K562 (cell line): ENCODE results near the gene ZNF2. TPM values are rescaled to one million over a fixed set of nuclear protein-coding genes. Genes with fewer than 3 reads are reported as not detected.
A peak's percentile ranks its signal among the peaks of the same experiment; 100 is the strongest.

Source experiments
- CHCHD3 ChIP-seq: fragments of 250-450 bp; sonication (Bioruptor Pico); IDR thresholded peaks from 2 replicates; pipeline ENCODE4 v2.1.2; 2022; ENCODE audit warnings: mild to moderate bottlenecking
- ERF ChIP-seq: fragments of 450-650 bp; formaldehyde crosslinking; IDR thresholded peaks from 2 replicates; pipeline ENCODE4 v1.4.0; 2020; ENCODE audit warnings: mild to moderate bottlenecking, mixed read lengths
- HMG20B ChIP-seq: fragments of 250-450 bp; sonication (Bioruptor Pico); IDR thresholded peaks from 2 replicates; pipeline ENCODE4 v1.5.0; 2021; ENCODE audit warnings: mild to moderate bottlenecking
- MBD2 ChIP-seq: sonication (generic); IDR thresholded peaks from 2 replicates; pipeline ENCODE4 v1.6.1; 2016; ENCODE audit warnings: low read depth, borderline replicate concordance
- MCM2 ChIP-seq: fragments of 450-650 bp; IDR thresholded peaks from 2 replicates; pipeline ENCODE4 v1.6.1; 2017; ENCODE audit warnings: low read depth, mild to moderate bottlenecking
- MXI1 ChIP-seq: IDR thresholded peaks from 2 replicates; pipeline ENCODE4 v1.6.1; 2011; ENCODE audit warnings: low read depth, mild to moderate bottlenecking, improper control_type of control experiment, low read length
- ZNF76 ChIP-seq: fragments of 250-450 bp; sonication (Bioruptor Pico); IDR thresholded peaks from 2 replicates; pipeline ENCODE4 v1.4.0; 2020; ENCODE audit warnings: mild to moderate bottlenecking, moderate library complexity, borderline replicate concordance
- polyA plus RNA-seq, 8 experiments: library from polyadenylated mRNA; depleted of rRNA in 4 of 8; stranded (reverse) in 5 of 8; unstranded in 3 of 8; fragments of >200 nt; fragmentation: Nextera tagmentation in 2 of 8; fragmentation: Illumina TruSeq in 1 of 8; extraction: Ambion mirVana in 2 of 8; extraction: Trizol in 1 of 8; gene quantifications; 2 replicates each; pipeline versions ENCODE4 v1.2.1 to v1.2.3, GENCODE V29; 2011 to 2014; ENCODE audit warnings: inconsistent platforms in 1 of 8, missing spikeins in 1 of 8
- total RNA-seq, 7 experiments: library from RNA; depleted of rRNA in 6 of 7; stranded (reverse); fragments of >200 nt in 6 of 7; fragmentation: Illumina TruSeq in 2 of 7; extraction: Trizol in 2 of 7; gene quantifications; 2 replicates each; pipeline versions ENCODE4 v1.2.1 to v1.2.3, GENCODE V29; 2011 to 2021; ENCODE audit warnings: low replicate concordance in 1 of 7
- TF ChIP-seq, protein P1 (sequence below): fragments of 250-450 bp; sonication (Bioruptor Pico); IDR thresholded peaks from 2 replicates; pipeline ENCODE4 v1.8.0; 2021; ENCODE audit warnings: borderline replicate concordance, mild to moderate bottlenecking, moderate library complexity; ENCODE audit not compliant: poor library complexity, severe bottlenecking
- TF ChIP-seq, protein P2 (sequence below): sonication (generic); formaldehyde crosslinking; IDR thresholded peaks from 2 replicates; pipeline ENCODE4 v1.8.1; 2023; ENCODE audit warnings: missing genetic modification reagents, mild to moderate bottlenecking, borderline replicate concordance
- TF ChIP-seq, protein P3 (sequence below): fragments of 250-450 bp; sonication (Bioruptor Pico); IDR thresholded peaks from 2 replicates; pipeline ENCODE4 v1.6.1; 2021; ENCODE audit warnings: mild to moderate bottlenecking
- TF ChIP-seq, protein P4 (sequence below): sonication (generic); formaldehyde crosslinking; IDR thresholded peaks from 2 replicates; pipeline ENCODE4 v1.8.1; 2023; ENCODE audit warnings: mild to moderate bottlenecking, missing genetic modification reagents
- TF ChIP-seq, protein P5 (sequence below): sonication (generic); formaldehyde crosslinking; IDR thresholded peaks from 2 replicates; pipeline ENCODE4 v1.8.0; 2023; ENCODE audit warnings: missing genetic modification reagents, mild to moderate bottlenecking, borderline replicate concordance

Gene ZNF2
- total and polyA plus RNA-seq, 9 of the 15 experiments (the other 6 are each of a cell fraction or from before 2014, with no cell fraction given), result 1.6 to 4.5 (median 3.4) TPM

DNA sequence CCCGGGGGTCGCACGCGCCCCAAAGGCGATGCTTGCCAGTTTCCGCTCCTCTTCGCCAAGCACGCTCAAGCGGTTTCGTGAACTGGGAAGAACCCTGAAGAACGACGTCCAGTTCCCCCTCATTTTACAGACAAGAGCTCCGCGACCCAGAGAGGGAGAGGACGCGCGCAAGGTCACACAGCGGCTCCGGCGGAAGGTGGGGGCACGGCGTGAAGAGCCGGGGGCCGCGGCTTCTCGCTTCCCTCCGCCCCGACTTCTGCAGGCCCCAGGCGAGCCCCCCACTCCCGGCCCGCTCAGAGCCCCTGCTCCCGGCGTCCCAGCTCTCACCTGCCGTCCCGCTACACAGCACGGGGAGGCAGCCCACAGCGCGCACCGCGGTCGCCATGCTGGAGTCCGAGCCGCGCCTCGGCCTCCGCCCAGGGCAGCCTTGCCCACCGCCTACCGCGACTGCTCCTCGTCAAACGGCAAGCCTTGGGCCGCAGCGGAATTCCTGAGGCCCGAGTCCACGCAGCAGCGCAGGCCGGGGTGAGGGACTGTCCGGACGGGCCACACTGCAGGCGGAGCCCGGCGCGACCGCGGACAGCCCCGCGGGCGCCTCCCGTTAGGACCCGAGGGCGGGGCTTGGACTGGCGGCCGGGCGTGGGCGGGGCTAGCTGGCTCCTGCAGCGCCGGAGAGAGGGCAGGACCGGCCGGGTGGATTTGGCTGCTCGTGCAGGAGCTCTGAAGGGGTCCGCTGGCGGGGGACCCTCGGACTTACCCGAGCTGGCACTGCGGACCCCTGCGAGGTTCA lies 44.0 kb upstream of the ZNF2 start, which contains the start of gene MRPS5 (continued):
- TF ChIP-seq ERF (no peak), ZNF76 (CRISPR knock-in tag) (no peak), HMG20B (CRISPR knock-in tag) (no peak), MBD2 (peak; percentile 21; the same call in 1 of the 2 replicates), CHCHD3 (CRISPR knock-in tag) (no peak), MCM2 (no peak), MXI1 (0 out of 2 replicates have a peak, but pooled peaks have one; percentile 20)
- TF ChIP-seq, protein P1, sequence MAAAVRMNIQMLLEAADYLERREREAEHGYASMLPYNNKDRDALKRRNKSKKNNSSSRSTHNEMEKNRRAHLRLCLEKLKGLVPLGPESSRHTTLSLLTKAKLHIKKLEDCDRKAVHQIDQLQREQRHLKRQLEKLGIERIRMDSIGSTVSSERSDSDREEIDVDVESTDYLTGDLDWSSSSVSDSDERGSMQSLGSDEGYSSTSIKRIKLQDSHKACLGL (CRISPR knock-in tag), result peak; percentile 21
- TF ChIP-seq, protein P2, sequence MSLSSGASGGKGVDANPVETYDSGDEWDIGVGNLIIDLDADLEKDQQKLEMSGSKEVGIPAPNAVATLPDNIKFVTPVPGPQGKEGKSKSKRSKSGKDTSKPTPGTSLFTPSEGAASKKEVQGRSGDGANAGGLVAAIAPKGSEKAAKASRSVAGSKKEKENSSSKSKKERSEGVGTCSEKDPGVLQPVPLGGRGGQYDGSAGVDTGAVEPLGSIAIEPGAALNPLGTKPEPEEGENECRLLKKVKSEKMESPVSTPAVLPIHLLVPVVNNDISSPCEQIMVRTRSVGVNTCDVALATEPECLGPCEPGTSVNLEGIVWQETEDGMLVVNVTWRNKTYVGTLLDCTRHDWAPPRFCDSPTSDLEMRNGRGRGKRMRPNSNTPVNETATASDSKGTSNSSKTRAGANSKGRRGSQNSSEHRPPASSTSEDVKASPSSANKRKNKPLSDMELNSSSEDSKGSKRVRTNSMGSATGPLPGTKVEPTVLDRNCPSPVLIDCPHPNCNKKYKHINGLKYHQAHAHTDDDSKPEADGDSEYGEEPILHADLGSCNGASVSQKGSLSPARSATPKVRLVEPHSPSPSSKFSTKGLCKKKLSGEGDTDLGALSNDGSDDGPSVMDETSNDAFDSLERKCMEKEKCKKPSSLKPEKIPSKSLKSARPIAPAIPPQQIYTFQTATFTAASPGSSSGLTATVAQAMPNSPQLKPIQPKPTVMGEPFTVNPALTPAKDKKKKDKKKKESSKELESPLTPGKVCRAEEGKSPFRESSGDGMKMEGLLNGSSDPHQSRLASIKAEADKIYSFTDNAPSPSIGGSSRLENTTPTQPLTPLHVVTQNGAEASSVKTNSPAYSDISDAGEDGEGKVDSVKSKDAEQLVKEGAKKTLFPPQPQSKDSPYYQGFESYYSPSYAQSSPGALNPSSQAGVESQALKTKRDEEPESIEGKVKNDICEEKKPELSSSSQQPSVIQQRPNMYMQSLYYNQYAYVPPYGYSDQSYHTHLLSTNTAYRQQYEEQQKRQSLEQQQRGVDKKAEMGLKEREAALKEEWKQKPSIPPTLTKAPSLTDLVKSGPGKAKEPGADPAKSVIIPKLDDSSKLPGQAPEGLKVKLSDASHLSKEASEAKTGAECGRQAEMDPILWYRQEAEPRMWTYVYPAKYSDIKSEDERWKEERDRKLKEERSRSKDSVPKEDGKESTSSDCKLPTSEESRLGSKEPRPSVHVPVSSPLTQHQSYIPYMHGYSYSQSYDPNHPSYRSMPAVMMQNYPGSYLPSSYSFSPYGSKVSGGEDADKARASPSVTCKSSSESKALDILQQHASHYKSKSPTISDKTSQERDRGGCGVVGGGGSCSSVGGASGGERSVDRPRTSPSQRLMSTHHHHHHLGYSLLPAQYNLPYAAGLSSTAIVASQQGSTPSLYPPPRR (CRISPR knock-in tag), result no peak
- TF ChIP-seq, protein P3, sequence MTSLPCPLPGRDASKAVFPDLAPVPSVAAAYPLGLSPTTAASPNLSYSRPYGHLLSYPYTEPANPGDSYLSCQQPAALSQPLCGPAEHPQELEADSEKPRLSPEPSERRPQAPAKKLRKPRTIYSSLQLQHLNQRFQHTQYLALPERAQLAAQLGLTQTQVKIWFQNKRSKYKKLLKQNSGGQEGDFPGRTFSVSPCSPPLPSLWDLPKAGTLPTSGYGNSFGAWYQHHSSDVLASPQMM, result no peak
- TF ChIP-seq, protein P4, sequence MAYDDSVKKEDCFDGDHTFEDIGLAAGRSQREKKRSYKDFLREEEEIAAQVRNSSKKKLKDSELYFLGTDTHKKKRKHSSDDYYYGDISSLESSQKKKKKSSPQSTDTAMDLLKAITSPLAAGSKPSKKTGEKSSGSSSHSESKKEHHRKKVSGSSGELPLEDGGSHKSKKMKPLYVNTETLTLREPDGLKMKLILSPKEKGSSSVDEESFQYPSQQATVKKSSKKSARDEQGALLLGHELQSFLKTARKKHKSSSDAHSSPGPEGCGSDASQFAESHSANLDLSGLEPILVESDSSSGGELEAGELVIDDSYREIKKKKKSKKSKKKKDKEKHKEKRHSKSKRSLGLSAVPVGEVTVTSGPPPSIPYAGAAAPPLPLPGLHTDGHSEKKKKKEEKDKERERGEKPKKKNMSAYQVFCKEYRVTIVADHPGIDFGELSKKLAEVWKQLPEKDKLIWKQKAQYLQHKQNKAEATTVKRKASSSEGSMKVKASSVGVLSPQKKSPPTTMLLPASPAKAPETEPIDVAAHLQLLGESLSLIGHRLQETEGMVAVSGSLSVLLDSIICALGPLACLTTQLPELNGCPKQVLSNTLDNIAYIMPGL, result no peak; the same call in 1 of the 2 replicates
- TF ChIP-seq, protein P5, sequence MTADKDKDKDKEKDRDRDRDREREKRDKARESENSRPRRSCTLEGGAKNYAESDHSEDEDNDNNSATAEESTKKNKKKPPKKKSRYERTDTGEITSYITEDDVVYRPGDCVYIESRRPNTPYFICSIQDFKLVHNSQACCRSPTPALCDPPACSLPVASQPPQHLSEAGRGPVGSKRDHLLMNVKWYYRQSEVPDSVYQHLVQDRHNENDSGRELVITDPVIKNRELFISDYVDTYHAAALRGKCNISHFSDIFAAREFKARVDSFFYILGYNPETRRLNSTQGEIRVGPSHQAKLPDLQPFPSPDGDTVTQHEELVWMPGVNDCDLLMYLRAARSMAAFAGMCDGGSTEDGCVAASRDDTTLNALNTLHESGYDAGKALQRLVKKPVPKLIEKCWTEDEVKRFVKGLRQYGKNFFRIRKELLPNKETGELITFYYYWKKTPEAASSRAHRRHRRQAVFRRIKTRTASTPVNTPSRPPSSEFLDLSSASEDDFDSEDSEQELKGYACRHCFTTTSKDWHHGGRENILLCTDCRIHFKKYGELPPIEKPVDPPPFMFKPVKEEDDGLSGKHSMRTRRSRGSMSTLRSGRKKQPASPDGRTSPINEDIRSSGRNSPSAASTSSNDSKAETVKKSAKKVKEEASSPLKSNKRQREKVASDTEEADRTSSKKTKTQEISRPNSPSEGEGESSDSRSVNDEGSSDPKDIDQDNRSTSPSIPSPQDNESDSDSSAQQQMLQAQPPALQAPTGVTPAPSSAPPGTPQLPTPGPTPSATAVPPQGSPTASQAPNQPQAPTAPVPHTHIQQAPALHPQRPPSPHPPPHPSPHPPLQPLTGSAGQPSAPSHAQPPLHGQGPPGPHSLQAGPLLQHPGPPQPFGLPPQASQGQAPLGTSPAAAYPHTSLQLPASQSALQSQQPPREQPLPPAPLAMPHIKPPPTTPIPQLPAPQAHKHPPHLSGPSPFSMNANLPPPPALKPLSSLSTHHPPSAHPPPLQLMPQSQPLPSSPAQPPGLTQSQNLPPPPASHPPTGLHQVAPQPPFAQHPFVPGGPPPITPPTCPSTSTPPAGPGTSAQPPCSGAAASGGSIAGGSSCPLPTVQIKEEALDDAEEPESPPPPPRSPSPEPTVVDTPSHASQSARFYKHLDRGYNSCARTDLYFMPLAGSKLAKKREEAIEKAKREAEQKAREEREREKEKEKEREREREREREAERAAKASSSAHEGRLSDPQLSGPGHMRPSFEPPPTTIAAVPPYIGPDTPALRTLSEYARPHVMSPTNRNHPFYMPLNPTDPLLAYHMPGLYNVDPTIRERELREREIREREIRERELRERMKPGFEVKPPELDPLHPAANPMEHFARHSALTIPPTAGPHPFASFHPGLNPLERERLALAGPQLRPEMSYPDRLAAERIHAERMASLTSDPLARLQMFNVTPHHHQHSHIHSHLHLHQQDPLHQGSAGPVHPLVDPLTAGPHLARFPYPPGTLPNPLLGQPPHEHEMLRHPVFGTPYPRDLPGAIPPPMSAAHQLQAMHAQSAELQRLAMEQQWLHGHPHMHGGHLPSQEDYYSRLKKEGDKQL (CRISPR knock-in tag), result no peak
